ENCODE results near the gene PRND.
"Not testable (repeated sequence)": the region's sequence is repeated elsewhere in the genome, so short reads cannot be mapped to it uniquely, and the experiment has no call there.

The PRND gene

DNA sequence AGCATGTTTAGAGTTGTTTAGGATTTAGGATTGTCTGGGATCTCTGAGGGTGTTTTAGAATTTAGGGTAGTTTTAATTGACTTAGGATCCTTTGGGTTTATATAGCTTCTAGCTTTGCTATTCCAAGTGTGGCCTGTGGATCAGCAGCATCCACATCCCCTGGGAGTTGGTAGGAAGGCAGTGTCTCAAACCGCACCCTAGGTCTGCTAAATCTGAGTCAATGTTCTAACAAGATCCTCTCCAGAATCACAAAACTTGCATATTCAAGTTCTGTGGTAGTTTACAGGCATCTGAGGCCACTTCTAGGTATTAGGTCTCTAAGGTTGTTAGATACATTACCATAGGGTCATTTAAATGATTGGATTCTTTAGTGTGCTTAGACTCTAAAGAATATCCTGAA lies 48.3 kb downstream of the PRND start:
- DNase-seq (ENCODE audit: low spot score in 2 of 2) (no peak), ATAC-seq (ENCODE audit: low read depth) (no peak)
- Mint-ChIP-seq H3K4me3 (no peak overlapping the region), H3K27me3 (no peaks in the 10 kb centered on the region), H3K36me3 (peaks cover 5% of the 10 kb centered on the region), H3K27ac (no peak overlapping the region), H3K4me1 (peaks cover 9% of the 10 kb centered on the region), H3K9me3 (peaks cover 7% of the 10 kb centered on the region)

DNA sequence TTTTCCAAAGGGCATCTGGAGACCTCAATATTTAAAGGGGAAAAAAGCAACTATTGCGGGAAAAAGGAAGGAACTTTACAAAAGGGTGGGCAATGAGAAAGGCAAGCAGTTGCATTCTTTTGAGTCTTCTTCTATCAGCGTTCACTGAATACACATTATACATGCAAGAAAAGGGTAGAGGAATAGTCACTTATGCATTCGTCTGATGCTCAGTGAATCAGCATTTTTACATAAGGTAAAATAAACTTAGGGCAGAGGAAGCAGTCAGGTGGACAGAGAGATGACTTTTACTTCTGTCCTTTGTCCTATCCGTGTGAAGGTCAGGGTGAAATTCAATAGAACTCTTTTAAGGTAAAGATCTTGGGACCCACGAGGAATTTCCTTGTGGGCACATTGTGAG lies 49.3 kb downstream of the PRND start:
- H3K9me3 Mint-ChIP-seq = peaks cover 7% of the 10 kb centered on the region
- peaks cover 8% of the 10 kb centered on the region for H3K4me1 Mint-ChIP-seq
- peaks cover 5% of the 10 kb centered on the region for H3K36me3 Mint-ChIP-seq
- no peak overlapping the region for H3K27ac Mint-ChIP-seq
- H3K27me3 Mint-ChIP-seq = no peaks in the 10 kb centered on the region
- no peak overlapping the region for H3K4me3 Mint-ChIP-seq
- DNase-seq (ENCODE audit: low spot score in 2 of 2) = no peak
- no peak for ATAC-seq (ENCODE audit: low read depth)

DNA sequence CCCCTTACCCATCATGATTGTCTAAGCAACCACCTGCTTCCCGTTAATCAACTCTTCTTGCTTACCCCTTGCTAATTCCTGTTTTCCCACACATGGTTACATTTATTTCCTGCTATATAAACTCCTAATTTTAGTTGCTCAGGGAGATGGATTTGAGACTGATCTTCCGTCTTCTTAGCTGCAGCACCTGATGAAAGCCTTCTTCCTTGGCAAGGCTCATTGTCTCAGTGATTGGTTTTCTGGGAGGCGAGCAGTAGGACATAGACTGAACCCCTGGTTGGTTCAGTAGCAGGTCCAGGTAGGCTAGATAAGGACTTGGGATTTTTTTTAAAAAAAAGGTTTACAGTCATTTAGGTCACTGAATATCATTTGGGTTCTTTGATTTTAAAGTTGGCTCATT lies 50.4 kb downstream of the PRND start:
- peaks cover 5% of the 10 kb centered on the region for H3K36me3 Mint-ChIP-seq
- no peaks in the 10 kb centered on the region for H3K27me3 Mint-ChIP-seq
- DNase-seq (ENCODE audit: low spot score in 2 of 2) (no peak), ATAC-seq (ENCODE audit: low read depth) (no peak)
- H3K9me3 Mint-ChIP-seq = peaks cover 7% of the 10 kb centered on the region
- H3K4me3 Mint-ChIP-seq = no peak overlapping the region
- H3K27ac Mint-ChIP-seq = no peak overlapping the region
- H3K4me1 Mint-ChIP-seq = peaks cover 6% of the 10 kb centered on the region

DNA sequence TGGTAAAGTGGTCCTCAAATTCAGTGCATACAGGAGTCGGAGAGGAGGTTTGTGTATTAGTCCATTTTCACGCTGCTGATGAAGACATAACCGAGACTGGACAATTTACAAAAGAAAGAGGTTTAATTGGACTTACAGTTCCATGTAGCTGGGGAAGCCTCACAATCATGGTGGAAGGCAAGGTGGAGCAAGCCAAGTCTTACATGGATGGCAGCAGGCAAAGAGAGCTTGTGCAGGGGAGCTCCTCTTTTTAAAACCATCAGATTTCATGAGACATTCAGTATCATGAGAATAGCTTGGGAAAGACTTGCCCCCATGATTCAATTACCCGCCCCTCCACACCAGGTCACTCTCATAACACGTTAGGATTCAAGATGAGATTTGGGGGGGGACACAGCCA lies 51.3 kb downstream of the PRND start:
- not testable (repeated sequence) for ATAC-seq (ENCODE audit: low read depth); H3K36me3 Mint-ChIP-seq; H3K4me1 Mint-ChIP-seq; H3K9me3 Mint-ChIP-seq; H3K27ac Mint-ChIP-seq; H3K4me3 Mint-ChIP-seq; DNase-seq (ENCODE audit: low spot score in 2 of 2); H3K27me3 Mint-ChIP-seq

DNA sequence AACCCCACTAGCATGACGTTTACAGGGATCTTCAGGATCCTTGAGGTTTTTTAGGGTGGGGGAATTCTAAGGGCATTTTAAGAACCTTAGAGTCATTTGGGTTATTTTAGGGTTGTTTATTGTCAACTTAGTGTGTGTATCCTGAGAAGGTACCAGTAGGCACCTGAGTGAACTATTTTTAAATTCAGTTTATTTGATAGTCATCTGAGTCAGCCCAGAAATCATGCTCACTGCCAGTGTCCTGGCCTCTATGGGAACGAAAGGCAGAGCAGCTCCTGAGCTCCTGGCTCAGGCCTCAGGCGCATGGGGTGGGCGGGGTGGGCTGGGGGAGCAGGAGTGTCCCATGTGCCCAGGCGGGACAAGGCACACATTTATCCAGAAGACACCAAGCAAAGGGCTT lies 52.0 kb downstream of the PRND start:
- H3K36me3 Mint-ChIP-seq = peaks cover 5% of the 10 kb centered on the region
- H3K4me3 Mint-ChIP-seq = no peak overlapping the region
- peaks cover 6% of the 10 kb centered on the region for H3K4me1 Mint-ChIP-seq
- DNase-seq (ENCODE audit: low spot score in 2 of 2) (no peak), ATAC-seq (ENCODE audit: low read depth) (no peak)
- H3K27ac Mint-ChIP-seq = no peak overlapping the region
- no peaks in the 10 kb centered on the region for H3K27me3 Mint-ChIP-seq
- H3K9me3 Mint-ChIP-seq = peaks cover 7% of the 10 kb centered on the region

DNA sequence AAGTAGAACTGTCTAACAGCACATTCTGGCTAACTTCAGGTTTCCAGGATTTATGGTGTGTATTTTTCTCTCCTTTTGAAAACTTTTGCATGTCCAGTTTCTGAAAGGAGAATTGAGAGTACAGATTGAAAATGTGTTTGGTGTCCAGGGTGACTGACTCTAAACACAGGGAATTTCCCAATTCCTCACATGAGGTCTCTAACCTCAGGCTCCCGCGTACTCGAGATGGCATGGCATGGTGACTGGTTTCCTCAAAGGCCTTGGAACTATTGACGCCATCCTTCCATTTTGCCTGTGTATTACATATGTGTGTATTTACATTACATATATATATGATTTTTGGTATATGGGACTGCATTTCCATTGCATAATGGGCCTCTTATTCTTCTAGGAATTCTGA lies 52.5 kb downstream of the PRND start:
- peaks cover 7% of the 10 kb centered on the region for H3K9me3 Mint-ChIP-seq
- H3K27me3 Mint-ChIP-seq = no peaks in the 10 kb centered on the region
- no peak overlapping the region for H3K27ac Mint-ChIP-seq
- H3K4me3 Mint-ChIP-seq = no peak overlapping the region
- ATAC-seq (ENCODE audit: low read depth) (no peak), DNase-seq (ENCODE audit: low spot score in 2 of 2) (no peak)
- H3K36me3 Mint-ChIP-seq = peaks cover 7% of the 10 kb centered on the region
- peaks cover 8% of the 10 kb centered on the region for H3K4me1 Mint-ChIP-seq

DNA sequence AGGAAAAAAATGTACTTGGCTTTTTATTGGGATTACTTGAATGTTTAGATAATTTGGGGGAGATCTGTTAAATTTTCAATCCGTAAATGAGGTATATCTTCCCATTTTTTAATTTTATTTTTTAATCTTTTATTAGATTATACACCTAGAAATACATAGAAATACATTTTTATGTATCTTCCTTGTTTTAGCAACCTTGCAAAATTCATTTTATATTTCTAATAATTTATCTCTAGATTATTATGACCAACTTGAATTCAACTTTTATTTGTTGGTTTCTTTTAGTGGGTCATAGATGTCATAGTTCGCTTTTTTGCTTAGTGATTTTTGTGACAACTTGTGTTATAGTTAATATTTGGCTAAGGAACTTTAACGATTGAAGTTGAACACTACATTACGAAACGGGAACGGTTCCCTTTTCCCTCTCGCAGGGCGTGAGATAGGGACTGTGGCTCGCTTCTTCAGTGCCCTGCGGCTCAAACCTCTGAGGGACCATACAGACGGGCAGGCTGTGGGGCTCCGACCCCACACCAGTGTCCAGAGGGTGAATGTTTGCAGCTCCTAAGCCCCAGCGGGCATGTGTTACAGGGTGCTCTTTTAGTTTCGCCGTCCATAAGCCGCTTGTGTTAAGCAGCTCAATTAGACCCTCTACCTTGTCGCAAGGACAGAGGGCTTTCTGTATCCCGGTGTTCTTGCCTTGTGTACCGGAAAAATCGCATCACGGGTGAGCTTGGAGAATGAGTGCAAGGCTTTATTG lies 53.8 kb downstream of the PRND start:
- Mint-ChIP-seq H3K9me3 (peaks cover 7% of the 10 kb centered on the region), H3K27ac (peak overlapping the region; percentile 20), H3K36me3 (peaks cover 7% of the 10 kb centered on the region), H3K4me1 (peaks cover 10% of the 10 kb centered on the region), H3K27me3 (no peaks in the 10 kb centered on the region), H3K4me3 (no peak overlapping the region)
- DNase-seq (ENCODE audit: low spot score in 2 of 2) (no peak), ATAC-seq (ENCODE audit: low read depth) (no peak)

DNA sequence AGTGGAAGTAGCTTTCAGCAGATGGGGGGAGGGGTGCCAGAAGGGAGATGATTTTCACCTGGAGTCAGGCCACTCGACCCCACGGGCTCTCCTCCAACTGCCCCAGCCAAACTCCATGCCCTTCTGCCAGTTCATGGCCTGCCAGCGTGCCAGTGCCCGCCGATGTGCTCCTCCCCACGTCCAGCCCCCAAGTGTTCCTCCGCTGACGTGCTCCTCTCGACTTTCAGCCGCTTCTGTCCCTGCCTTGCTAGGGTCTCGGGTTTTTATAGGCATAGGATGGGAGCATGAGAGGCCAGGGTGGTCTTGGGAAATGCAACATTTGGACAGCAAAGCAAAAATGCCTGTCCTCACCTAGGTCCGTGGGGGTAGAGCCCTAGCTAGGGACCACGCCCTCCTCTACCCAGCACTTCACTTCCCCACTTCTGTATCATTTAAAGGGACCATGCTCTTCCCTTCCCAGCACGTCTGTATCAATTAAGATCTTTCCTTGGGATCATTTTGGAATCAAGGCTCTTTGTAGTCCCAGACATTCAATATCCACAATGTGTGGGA lies 54.4 kb downstream of the PRND start:
- H3K4me3 Mint-ChIP-seq = peak overlapping the region; percentile 39
- H3K36me3 Mint-ChIP-seq = peaks cover 5% of the 10 kb centered on the region
- peaks cover 10% of the 10 kb centered on the region for H3K4me1 Mint-ChIP-seq
- H3K27me3 Mint-ChIP-seq = no peaks in the 10 kb centered on the region
- H3K9me3 Mint-ChIP-seq = peaks cover 3% of the 10 kb centered on the region
- peak overlapping the region; percentile 20 for H3K27ac Mint-ChIP-seq
- DNase-seq (ENCODE audit: low spot score in 2 of 2) = no peak
- ATAC-seq (ENCODE audit: low read depth) = no peak

Data from memory B cell (primary cell).